K562 (cell line): ENCODE measurements around the gene PRSS38. TPM values are rescaled to one million over a fixed set of nuclear protein-coding genes. Genes with fewer than 3 reads are reported as not detected.

ENCODE experiments used
- CTCFL ChIP-seq: IDR thresholded peaks from 2 replicates; pipeline ENCODE4 v1.6.1; 2011; ENCODE audit warnings: borderline replicate concordance, low read depth, mild to moderate bottlenecking, moderate library complexity, low read length; ENCODE audit not compliant: insufficient read depth, poor library complexity, severe bottlenecking
- L3MBTL2 ChIP-seq: fragments of 450-650 bp; IDR thresholded peaks from 2 replicates; pipeline ENCODE4 v1.6.1; 2016; ENCODE audit warnings: mild to moderate bottlenecking, moderate library complexity
- MBD1 ChIP-seq: fragments of 250-450 bp; sonication (Bioruptor Pico); IDR thresholded peaks from 2 replicates; pipeline ENCODE4 v1.8.0; 2022; ENCODE audit warnings: inconsistent platforms
- MGA ChIP-seq: fragments of 450-650 bp; IDR thresholded peaks from 2 replicates; pipeline ENCODE4 v1.6.1; 2016; ENCODE audit warnings: mild to moderate bottlenecking, moderate library complexity
- SP2 ChIP-seq: IDR thresholded peaks from 2 replicates; pipeline ENCODE4 v1.6.1; 2011; ENCODE audit warnings: mild to moderate bottlenecking, low read depth, low read length, moderate library complexity; ENCODE audit not compliant: poor library complexity, severe bottlenecking; ENCODE audit errors: extremely low read depth
- SRSF1 ChIP-seq: fragments of 200-400 bp; formaldehyde crosslinking; IDR thresholded peaks from 2 replicates; pipeline ENCODE4 v1.6.1; 2017; ENCODE audit warnings: mild to moderate bottlenecking, low read depth, low read length, moderate library complexity
- ZBTB33 ChIP-seq: sonication (generic); formaldehyde crosslinking; IDR thresholded peaks from 2 replicates; pipeline ENCODE4 v1.8.1; 2023; ENCODE audit warnings: mild to moderate bottlenecking, missing genetic modification reagents
- polyA plus RNA-seq, 8 experiments: library from polyadenylated mRNA; depleted of rRNA in 4 of 8; stranded (reverse) in 5 of 8; unstranded in 3 of 8; fragments of >200 nt; fragmentation: Nextera tagmentation in 2 of 8; fragmentation: Illumina TruSeq in 1 of 8; extraction: Ambion mirVana in 2 of 8; extraction: Trizol in 1 of 8; gene quantifications; 2 replicates each; pipeline versions ENCODE4 v1.2.1 to v1.2.3, GENCODE V29; 2011 to 2014; ENCODE audit warnings: inconsistent platforms in 1 of 8, missing spikeins in 1 of 8
- total RNA-seq, 7 experiments: library from RNA; depleted of rRNA in 6 of 7; stranded (reverse); fragments of >200 nt in 6 of 7; fragmentation: Illumina TruSeq in 2 of 7; extraction: Trizol in 2 of 7; gene quantifications; 2 replicates each; pipeline versions ENCODE4 v1.2.1 to v1.2.3, GENCODE V29; 2011 to 2021; ENCODE audit warnings: low replicate concordance in 1 of 7

The PRSS38 gene
- total and polyA plus RNA-seq, 9 of the 15 experiments (the other 6 are each of a cell fraction or from before 2014, with no cell fraction given): 0.09 to 0.14 TPM; not detected in 7

GRCh38 chr1:227885648-227886502 lies 70.4 kb downstream of the PRSS38 start (continued):
- TF ChIP-seq MGA: peak; percentile 42
- no peak for TF ChIP-seq SRSF1
- no peak for TF ChIP-seq SP2
- TF ChIP-seq CTCFL: no peak
- no peak for TF ChIP-seq MBD1 (CRISPR knock-in tag)
- no peak for TF ChIP-seq ZBTB33
- TF ChIP-seq L3MBTL2: peak; percentile 58
